ENCODE results near the gene BACE1-AS. TPM values are rescaled to one million over a fixed set of nuclear protein-coding genes. Genes with fewer than 3 reads are reported as not detected.

The BACE1-AS gene
- total RNA-seq, 4 donors from 2014 or later = 5.1 to 10.1 (median 6.7) TPM

- no peak for DNase-seq
- Histone ChIP-seq H3K9me3 (no peaks in the 10 kb centered on the region), H3K36me3 (no peaks in the 10 kb centered on the region), H3K4me3 (no peak overlapping the region), H3K4me1 (peaks cover 5 to 14% (median 11%) of the 10 kb centered on the region in 4 donors), H3K27ac (no peak overlapping the region), H3K27me3 (no peaks in the 10 kb centered on the region)
- in situ Hi-C loops (cut with MboI; ENCODE audit: low pct_ligation_motif_present in 1 of 4, low pct_unique_long_range_greater_than_20kb in 1 of 4, low sequenced_read_pairs in 3 of 4) (no loop called here), intact Hi-C loops (cut with DNase I; ENCODE audit: low total_unique reads) (no loop called here)
- 50 to 74% methylated on average over 2 of the region's 2 CpGs for WGBS, 2 donors (ENCODE audit: low coverage in 1 of 2)
- TF ChIP-seq EP300 (IDR thresholded peaks at IDR 0.05; ENCODE audit: low read depth) (no peak), POLR2A (IDR thresholded peaks at IDR 0.05) (no peak), POLR2AphosphoS5 (IDR thresholded peaks at IDR 0.05) (no peak)
- TF ChIP-seq, protein P1, sequence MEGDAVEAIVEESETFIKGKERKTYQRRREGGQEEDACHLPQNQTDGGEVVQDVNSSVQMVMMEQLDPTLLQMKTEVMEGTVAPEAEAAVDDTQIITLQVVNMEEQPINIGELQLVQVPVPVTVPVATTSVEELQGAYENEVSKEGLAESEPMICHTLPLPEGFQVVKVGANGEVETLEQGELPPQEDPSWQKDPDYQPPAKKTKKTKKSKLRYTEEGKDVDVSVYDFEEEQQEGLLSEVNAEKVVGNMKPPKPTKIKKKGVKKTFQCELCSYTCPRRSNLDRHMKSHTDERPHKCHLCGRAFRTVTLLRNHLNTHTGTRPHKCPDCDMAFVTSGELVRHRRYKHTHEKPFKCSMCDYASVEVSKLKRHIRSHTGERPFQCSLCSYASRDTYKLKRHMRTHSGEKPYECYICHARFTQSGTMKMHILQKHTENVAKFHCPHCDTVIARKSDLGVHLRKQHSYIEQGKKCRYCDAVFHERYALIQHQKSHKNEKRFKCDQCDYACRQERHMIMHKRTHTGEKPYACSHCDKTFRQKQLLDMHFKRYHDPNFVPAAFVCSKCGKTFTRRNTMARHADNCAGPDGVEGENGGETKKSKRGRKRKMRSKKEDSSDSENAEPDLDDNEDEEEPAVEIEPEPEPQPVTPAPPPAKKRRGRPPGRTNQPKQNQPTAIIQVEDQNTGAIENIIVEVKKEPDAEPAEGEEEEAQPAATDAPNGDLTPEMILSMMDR (IDR thresholded peaks at IDR 0.05) = no peak
These were observed 41.7 kb downstream of the BACE1-AS start for GRCh38 chr11:117332843-117333242.

DNA sequence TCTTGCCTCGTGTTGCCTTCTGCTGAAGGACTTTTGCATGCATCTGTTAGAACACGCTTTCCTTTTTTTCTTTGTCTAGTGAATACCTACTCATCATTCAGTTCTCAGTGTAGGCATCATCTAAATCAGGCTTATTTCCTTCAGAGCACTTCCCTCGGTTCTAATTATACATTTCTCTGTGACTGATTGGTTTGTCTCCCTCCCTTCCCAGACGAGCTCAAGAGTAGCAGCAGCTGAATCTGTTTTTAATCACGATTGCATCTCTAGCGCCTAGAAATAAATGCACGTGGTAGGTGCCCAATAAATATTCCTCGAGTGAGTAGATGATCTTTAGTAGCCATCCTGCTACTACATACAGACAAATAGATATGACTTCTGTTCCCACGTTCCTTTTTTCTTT lies 42.8 kb downstream of the BACE1-AS start:
- DNase-seq = no peak
- peaks cover 3 to 7% (median 6%) of the 10 kb centered on the region in 4 donors for H3K4me1 ChIP-seq
- 82 to 87% methylated on average over 7 to 9 of the region's 9 CpGs for WGBS, 2 donors (ENCODE audit: low coverage in 1 of 2)
- TF ChIP-seq EP300 (IDR thresholded peaks at IDR 0.05; ENCODE audit: low read depth) (no peak), POLR2A (IDR thresholded peaks at IDR 0.05) (no peak)
- TF ChIP-seq, protein P1 (IDR thresholded peaks at IDR 0.05) = no peak
- H3K27me3 ChIP-seq = no peaks in the 10 kb centered on the region
- in situ Hi-C loops (cut with MboI; ENCODE audit: low pct_ligation_motif_present in 1 of 4, low pct_unique_long_range_greater_than_20kb in 1 of 4, low sequenced_read_pairs in 3 of 4) (no loop called here), intact Hi-C loops (cut with DNase I; ENCODE audit: low total_unique reads) (no loop called here)
- H3K9me3 ChIP-seq = no peaks in the 10 kb centered on the region
- no peak overlapping the region for H3K27ac ChIP-seq
- no peaks in the 10 kb centered on the region for H3K36me3 ChIP-seq
- no peak overlapping the region for H3K4me3 ChIP-seq

DNA sequence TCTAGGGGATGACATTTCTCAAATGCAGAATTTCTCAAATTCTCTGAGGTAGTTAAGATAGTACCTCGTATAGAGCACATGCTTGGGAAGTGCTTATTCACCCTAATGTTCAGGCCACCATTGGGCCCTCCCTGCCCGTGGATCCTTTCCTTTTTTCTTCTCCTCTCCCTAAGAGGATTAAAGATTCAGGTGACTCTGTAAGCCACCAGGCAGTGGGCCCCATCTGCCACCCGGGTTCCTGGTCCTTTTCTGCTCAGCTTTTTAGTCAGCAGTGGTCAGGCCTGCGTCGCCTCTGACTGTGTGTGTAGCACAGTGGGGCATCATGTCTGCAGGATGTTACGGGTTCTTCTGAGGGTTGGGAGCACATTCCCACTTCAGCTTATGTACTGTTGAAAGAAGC lies 43.8 kb downstream of the BACE1-AS start:
- 79 to 85% methylated on average over 2 to 6 of the region's 6 CpGs for WGBS, 2 donors (ENCODE audit: low coverage in 1 of 2)
- TF ChIP-seq EP300 (IDR thresholded peaks at IDR 0.05; ENCODE audit: low read depth) (no peak), POLR2AphosphoS5 (IDR thresholded peaks at IDR 0.05) (no peak), POLR2A (IDR thresholded peaks at IDR 0.05) (no peak)
- TF ChIP-seq, protein P1 (IDR thresholded peaks at IDR 0.05) = no peak
- in situ Hi-C loops (cut with MboI; ENCODE audit: low pct_ligation_motif_present in 1 of 4, low pct_unique_long_range_greater_than_20kb in 1 of 4, low sequenced_read_pairs in 3 of 4) = no loop called here

GRCh38 chr11:117335399-117335798 lies 44.3 kb downstream of the BACE1-AS start:
- Histone ChIP-seq H3K27me3 (no peaks in the 10 kb centered on the region), H3K4me1 (no peaks in the 10 kb centered on the region), H3K36me3 (no peaks in the 10 kb centered on the region), H3K4me3 (no peak overlapping the region), H3K9me3 (no peaks in the 10 kb centered on the region), H3K27ac (no peak overlapping the region)
- in situ Hi-C loops (cut with MboI; ENCODE audit: low pct_ligation_motif_present in 1 of 4, low pct_unique_long_range_greater_than_20kb in 1 of 4, low sequenced_read_pairs in 3 of 4) (no loop called here), intact Hi-C loops (cut with DNase I; ENCODE audit: low total_unique reads) (no loop called here)
- 98 to 100% methylated on average over 5 of the region's 5 CpGs for WGBS, 2 donors (ENCODE audit: low coverage in 1 of 2)
- TF ChIP-seq POLR2A (IDR thresholded peaks at IDR 0.05) (no peak), EP300 (IDR thresholded peaks at IDR 0.05; ENCODE audit: low read depth) (no peak), POLR2AphosphoS5 (IDR thresholded peaks at IDR 0.05) (no peak)
- TF ChIP-seq, protein P1 (IDR thresholded peaks at IDR 0.05) = no peak
- no peak for DNase-seq

More for the DNA sequence above, 43.8 kb downstream of the BACE1-AS start:
- Histone ChIP-seq H3K27ac (no peak overlapping the region), H3K4me3 (no peak overlapping the region), H3K4me1 (no peaks in the 10 kb centered on the region), H3K36me3 (no peaks in the 10 kb centered on the region), H3K9me3 (no peaks in the 10 kb centered on the region), H3K27me3 (no peaks in the 10 kb centered on the region)
- no peak for DNase-seq
- intact Hi-C loops (cut with DNase I; ENCODE audit: low total_unique reads) = no loop called here
